Measurements from ENCODE around the gene RPL37. TPM values are rescaled to one million over a fixed set of nuclear protein-coding genes. Genes with fewer than 3 reads are reported as not detected.

Gene RPL37
- total RNA-seq, 1 donor from 2014 or later, result 721 TPM

GRCh38 chr5:40778133-40778532, 56.9 kb downstream of the RPL37 start:
- Mint-ChIP-seq H3K4me3 (ENCODE audit: unreplicated experiment) (no peak overlapping the region), H3K27me3 (ENCODE audit: low read depth) (no peaks in the 10 kb centered on the region), H3K27ac (ENCODE audit: unreplicated experiment) (no peak overlapping the region), H3K36me3 (ENCODE audit: low read depth) (peaks cover 9% of the 10 kb centered on the region), H3K9me3 (ENCODE audit: low read depth) (no peaks in the 10 kb centered on the region), H3K4me1 (ENCODE audit: low read depth) (peaks cover 34% of the 10 kb centered on the region)
- DNase-seq (ENCODE audit: low spot score), result no peak
- TF ChIP-seq CTCF (IDR thresholded peaks at IDR 0.05), result no peak

DNA sequence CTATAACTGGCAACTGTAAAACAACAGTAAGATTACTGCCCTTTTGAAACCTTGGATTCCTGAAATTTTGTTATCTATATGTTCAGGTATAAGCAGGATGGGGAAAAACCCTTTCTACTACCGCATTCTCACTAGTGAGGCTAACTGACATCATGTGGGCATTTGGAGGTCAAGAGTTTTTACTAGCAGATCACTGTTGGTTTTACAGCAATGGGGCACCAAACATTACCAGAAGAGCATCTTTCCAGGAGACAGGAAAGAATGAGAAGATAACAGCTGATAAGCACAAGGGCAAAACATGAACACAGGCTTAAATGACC, 58.4 kb downstream of the RPL37 start:
- Mint-ChIP-seq H3K36me3 (ENCODE audit: low read depth) (peaks cover 9% of the 10 kb centered on the region), H3K27me3 (ENCODE audit: low read depth) (no peaks in the 10 kb centered on the region), H3K9me3 (ENCODE audit: low read depth) (no peaks in the 10 kb centered on the region), H3K4me3 (ENCODE audit: unreplicated experiment) (no peak overlapping the region), H3K4me1 (ENCODE audit: low read depth) (peaks cover 25% of the 10 kb centered on the region), H3K27ac (ENCODE audit: unreplicated experiment) (no peak overlapping the region)
- DNase-seq (ENCODE audit: low spot score), result no peak
- no peak for TF ChIP-seq CTCF (IDR thresholded peaks at IDR 0.05)

- Mint-ChIP-seq H3K9me3 (ENCODE audit: low read depth) (no peaks in the 10 kb centered on the region), H3K4me1 (ENCODE audit: low read depth) (peaks cover 19% of the 10 kb centered on the region), H3K4me3 (ENCODE audit: unreplicated experiment) (no peak overlapping the region), H3K27ac (ENCODE audit: unreplicated experiment) (peak overlapping the region; percentile 55), H3K27me3 (ENCODE audit: low read depth) (no peaks in the 10 kb centered on the region), H3K36me3 (ENCODE audit: low read depth) (peaks cover 9% of the 10 kb centered on the region)
- no peak for TF ChIP-seq CTCF (IDR thresholded peaks at IDR 0.05)
- no peak for DNase-seq (ENCODE audit: low spot score)
Observed at GRCh38 chr5:40775846-40776657, 59.0 kb downstream of the RPL37 start.

Other genes with a start within 250 kb of the RPL37 start
- 4.3 to 15.4 TPM (median 4.9 TPM) in 3 replicates for gene PTGER4, start 155.3 kb downstream of the RPL37 start, total RNA-seq
- 14.3 to 17.3 TPM (median 15.0 TPM) in 3 replicates for gene TTC33, start 79.3 kb downstream of the RPL37 start, total RNA-seq
- gene PRKAA1, start 36.8 kb downstream of the RPL37 start, total RNA-seq, result 67.8 to 71.3 TPM (median 70.8 TPM) in 3 replicates
- gene CARD6, start 6.1 kb upstream of the RPL37 start, total RNA-seq, result 0.36 to 0.72 TPM (median 0.53 TPM) in 3 replicates
- gene C7, start 74.3 kb upstream of the RPL37 start, total RNA-seq, result not detected in 3 replicates
- gene MROH2B, start 236.1 kb upstream of the RPL37 start, total RNA-seq, result not detected in 3 replicates